ENCODE results near the gene TBCC.

- TF ChIP-seq YY1 (IDR thresholded peaks at IDR 0.05; ENCODE audit: insufficient read depth, insufficient read length) = no peak
- TF ChIP-seq ZNF274 (IDR thresholded peaks at IDR 0.05; ENCODE audit: low read depth, low read length) = no peak
Measured at GRCh38 chr6:42711930-42712329, 34.0 kb downstream of the TBCC start.

All from NT2/D1 (cell line).